GM21526 (cell line): Measurements from ENCODE around the gene RNMT.

ENCODE experiments used
- ATAC-seq: cut with Tn5 transposase; IDR thresholded peaks from one replicate; pipeline ENCODE4 v1.9.1; 2021; ENCODE audit warnings: moderate library complexity; ENCODE audit not compliant: unreplicated experiment, low FRiP score

RNMT gene

DNA sequence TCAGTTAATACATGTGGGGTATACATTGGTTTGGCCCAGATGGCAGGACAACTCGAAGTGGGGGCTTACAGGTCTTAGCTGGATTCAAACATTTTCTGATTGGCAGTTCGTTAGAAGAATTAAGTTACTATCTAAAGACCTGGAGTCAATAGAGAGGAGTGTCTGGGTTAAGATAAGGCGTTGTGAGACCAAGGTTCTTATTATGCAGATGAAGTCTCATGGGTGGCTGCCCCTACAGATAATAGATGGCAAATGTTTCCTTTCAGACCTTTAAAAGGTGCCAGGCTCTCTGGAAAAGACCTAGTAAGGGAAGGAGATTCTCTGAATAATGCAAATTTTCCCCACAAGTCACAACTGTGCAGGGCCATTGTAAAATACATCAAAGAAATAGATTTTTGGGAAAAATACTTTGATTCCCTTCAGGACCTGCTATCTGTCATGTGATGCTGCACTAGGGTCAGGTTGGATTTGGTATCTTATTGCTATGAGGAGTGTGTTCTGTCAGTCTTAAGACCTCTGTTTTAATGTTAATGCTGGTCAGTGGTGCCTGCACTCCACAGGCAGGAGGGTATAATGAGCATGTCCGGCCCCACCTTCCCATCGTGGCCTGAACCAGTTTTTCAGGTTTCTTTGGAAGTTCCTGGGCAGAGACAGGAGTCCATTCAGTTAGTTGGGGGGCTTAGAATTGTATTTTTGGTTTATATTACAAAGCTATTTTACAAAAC, 83.2 kb downstream of the RNMT start:
- ATAC-seq: no peak

DNA sequence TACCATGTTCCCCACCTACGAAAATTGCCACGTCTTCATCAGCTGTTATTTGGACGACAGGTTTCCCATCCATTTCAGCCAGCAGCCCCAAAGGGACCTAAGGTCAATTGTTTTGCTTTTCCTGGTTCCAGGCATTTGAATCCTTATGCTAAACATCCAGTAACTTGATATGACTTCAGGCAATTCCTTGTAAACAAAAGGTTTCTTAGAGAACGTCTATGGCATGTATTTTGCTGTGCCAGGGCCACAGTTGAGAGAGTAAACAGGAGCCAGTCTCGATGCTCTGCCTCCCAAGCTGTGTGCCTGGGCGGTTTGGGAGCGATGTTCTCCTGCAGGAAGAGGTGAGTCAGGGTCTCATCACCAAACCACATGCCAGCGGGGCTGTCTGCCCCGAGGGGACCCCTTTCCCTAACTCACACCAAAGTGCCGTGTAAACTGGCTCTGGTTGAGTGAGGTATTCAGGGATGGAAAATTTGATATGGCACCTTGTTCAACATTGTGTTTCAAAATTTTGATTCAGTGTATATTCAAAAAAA, 84.5 kb downstream of the RNMT start:
- no peak for ATAC-seq

DNA sequence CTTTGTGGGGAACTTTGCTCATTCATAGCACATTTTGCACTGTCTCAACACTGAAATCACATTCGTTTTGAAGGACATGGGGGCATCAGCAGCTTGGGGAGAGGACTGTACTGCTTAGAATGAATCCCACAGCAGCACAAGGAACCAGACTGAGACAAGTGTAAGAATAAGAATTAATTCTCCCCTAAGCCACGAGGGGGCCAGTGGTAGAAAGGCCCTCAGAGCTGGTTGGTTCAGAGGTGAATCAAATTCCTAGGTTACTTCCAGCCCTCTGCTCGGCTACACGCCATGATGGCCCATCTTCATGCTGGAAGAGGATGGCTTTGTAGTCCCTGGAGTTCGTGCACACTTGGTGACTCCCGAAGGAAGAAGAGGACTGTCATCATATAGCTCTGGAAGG, 85.5 kb downstream of the RNMT start:
- no peak for ATAC-seq

DNA sequence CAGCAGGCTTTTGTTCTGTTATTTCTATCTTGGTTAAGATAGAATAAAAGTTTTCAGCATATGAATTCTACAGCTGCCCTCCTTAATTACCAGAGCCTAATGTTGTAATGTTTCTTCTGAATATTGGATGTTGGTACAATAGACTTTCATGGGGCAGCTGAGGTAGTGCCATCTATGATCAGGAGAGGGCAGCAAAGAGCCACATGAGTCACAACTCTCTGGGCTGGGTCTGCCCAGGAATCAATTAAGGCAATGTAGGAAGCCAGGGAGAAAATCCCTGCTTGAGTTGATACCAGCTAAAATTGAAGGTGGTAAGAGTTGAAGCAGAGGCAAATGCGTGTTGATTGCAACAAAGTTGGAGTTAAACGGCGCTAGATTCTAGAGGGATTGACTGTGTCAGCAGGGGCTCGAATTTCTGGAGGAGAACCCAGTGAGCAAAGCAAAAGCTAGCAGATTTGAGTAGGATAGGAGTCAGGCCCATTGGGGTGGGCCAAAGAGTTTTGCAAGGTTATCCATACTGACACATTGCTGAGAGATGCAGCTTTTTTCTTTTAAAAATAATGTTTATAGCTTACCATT, 86.9 kb downstream of the RNMT start:
- peak; percentile 91 for ATAC-seq
